ENCODE measurements around the gene CPEB3.

DNA sequence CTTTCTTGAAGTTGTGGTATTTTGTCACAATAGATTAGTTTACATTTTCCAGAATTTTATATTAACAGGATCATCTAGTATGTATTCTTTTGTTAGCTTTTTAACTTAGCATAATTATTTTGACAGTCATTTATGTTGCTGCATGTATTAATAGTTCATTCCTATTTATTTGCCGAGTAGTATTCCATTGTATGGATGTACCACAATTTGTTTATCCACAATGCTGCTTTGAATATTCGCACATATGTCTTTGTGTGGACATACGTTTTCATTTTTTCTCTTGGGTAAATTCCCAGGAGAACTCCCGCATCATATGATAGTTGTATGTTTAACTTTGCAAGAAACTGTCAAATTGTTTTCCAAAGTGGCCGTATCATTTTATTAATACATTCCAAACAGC is 115.7 kb downstream of the CPEB3 start:
- TF ChIP-seq, protein P1, sequence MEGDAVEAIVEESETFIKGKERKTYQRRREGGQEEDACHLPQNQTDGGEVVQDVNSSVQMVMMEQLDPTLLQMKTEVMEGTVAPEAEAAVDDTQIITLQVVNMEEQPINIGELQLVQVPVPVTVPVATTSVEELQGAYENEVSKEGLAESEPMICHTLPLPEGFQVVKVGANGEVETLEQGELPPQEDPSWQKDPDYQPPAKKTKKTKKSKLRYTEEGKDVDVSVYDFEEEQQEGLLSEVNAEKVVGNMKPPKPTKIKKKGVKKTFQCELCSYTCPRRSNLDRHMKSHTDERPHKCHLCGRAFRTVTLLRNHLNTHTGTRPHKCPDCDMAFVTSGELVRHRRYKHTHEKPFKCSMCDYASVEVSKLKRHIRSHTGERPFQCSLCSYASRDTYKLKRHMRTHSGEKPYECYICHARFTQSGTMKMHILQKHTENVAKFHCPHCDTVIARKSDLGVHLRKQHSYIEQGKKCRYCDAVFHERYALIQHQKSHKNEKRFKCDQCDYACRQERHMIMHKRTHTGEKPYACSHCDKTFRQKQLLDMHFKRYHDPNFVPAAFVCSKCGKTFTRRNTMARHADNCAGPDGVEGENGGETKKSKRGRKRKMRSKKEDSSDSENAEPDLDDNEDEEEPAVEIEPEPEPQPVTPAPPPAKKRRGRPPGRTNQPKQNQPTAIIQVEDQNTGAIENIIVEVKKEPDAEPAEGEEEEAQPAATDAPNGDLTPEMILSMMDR (IDR thresholded peaks at IDR 0.05) = no peak
- no peak for TF ChIP-seq POLR2A (IDR thresholded peaks at IDR 0.05)

All from thyroid gland (tissue), 4 donors.